Testis (tissue), 2 donors: Measurements from ENCODE around the gene OCA2.

Experiments used
- CTCF ChIP-seq, 3 experiments: fragments of 450-650 bp in 2 of 3; fragments of 200-600 bp in 1 of 3; sonication (generic) in 1 of 3; IDR thresholded peaks; one replicate each; pipeline ENCODE4 v1.5.1; 2016 to 2019; ENCODE audit warnings: antibody characterized with exemption in 3 of 3, mild to moderate bottlenecking in 2 of 3, moderate library complexity in 1 of 3
- POLR2A ChIP-seq: fragments of 450-650 bp; IDR thresholded peaks from one replicate; pipeline ENCODE4 v1.6.1; 2017; ENCODE audit warnings: antibody characterized with exemption, mild to moderate bottlenecking, moderate library complexity

DNA sequence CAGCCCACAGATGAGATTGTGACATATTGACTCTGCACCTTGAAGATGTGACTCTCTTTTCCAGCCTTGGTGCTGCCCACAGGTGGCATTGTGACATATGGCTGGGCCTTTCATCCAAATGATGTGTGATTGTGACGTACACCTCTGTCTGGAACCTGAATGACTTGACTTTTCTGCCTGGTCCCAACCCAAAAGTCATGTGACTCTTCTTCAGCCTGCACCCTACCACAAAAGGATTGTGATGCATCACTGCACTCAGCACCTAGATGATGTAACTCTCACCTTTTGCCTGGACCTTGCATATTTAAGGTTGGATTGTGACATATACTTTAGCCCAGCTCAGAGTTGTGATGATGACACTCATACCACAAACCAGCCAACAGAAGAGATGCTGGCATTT lies 204.5 kb downstream of the OCA2 start:
- TF ChIP-seq CTCF (IDR thresholded peaks at IDR 0.05) (no peak), POLR2A (no peak)
